WTC11 (cell line): ENCODE data around the gene ZP3. TPM values are rescaled to one million over a fixed set of nuclear protein-coding genes. Genes with fewer than 3 reads are reported as not detected.

Experiments
- ATF1 ChIP-seq: sonication (generic); formaldehyde crosslinking; IDR thresholded peaks from 2 replicates; pipeline ENCODE4 v1.8.1; 2023; ENCODE audit warnings: mild to moderate bottlenecking, moderate library complexity, missing genetic modification reagents
- ATF2 ChIP-seq: sonication (generic); formaldehyde crosslinking; IDR thresholded peaks from 2 replicates; pipeline ENCODE4 v1.8.1; 2022; ENCODE audit warnings: low read depth, missing genetic modification reagents, borderline replicate concordance
- E2F1 ChIP-seq: sonication (generic); formaldehyde crosslinking; IDR thresholded peaks from 2 replicates; pipeline ENCODE4 v1.8.0; 2022; ENCODE audit warnings: mild to moderate bottlenecking, missing genetic modification reagents
- E2F4 ChIP-seq: sonication (generic); formaldehyde crosslinking; IDR thresholded peaks from 2 replicates; pipeline ENCODE4 v1.8.1; 2022; ENCODE audit warnings: low read depth, mild to moderate bottlenecking, moderate library complexity, missing genetic modification reagents, borderline replicate concordance
- ERG ChIP-seq: fragments of 250-450 bp; sonication (Bioruptor Pico); IDR thresholded peaks from 2 replicates; pipeline ENCODE4 v1.8.0; 2021; ENCODE audit warnings: mild to moderate bottlenecking
- FOXK1 ChIP-seq: sonication (generic); formaldehyde crosslinking; IDR thresholded peaks from 2 replicates; pipeline ENCODE4 v1.8.0; 2022; ENCODE audit warnings: mild to moderate bottlenecking, moderate library complexity, missing genetic modification reagents
- FOXP1 ChIP-seq: sonication (generic); formaldehyde crosslinking; IDR thresholded peaks from 2 replicates; pipeline ENCODE4 v1.8.0; 2022; ENCODE audit warnings: missing genetic modification reagents, mild to moderate bottlenecking, moderate library complexity, borderline replicate concordance
- GRHL2 ChIP-seq: fragments of 250-450 bp; sonication (Bioruptor Pico); IDR thresholded peaks from 2 replicates; pipeline ENCODE4 v1.8.0; 2022; ENCODE audit warnings: mild to moderate bottlenecking, moderate library complexity; ENCODE audit not compliant: insufficient replicate concordance, severe bottlenecking
- GTF2I ChIP-seq: fragments of 250-450 bp; sonication (Bioruptor Pico); conservative IDR thresholded peaks from 2 replicates; pipeline ENCODE4 v1.4.0; 2021; ENCODE audit warnings: mild to moderate bottlenecking
- IRF2 ChIP-seq: sonication (generic); formaldehyde crosslinking; IDR thresholded peaks from 2 replicates; pipeline ENCODE4 v1.8.0; 2022; ENCODE audit warnings: low read depth, missing genetic modification reagents, borderline replicate concordance
- JAZF1 ChIP-seq: fragments of 250-450 bp; sonication (Bioruptor Pico); IDR thresholded peaks from 2 replicates; pipeline ENCODE4 v1.9.0; 2021; ENCODE audit warnings: moderate library complexity, mild to moderate bottlenecking, inconsistent platforms
- KAT7 ChIP-seq: sonication (generic); formaldehyde crosslinking; IDR thresholded peaks from 2 replicates; pipeline ENCODE4 v1.8.1; 2023; ENCODE audit warnings: missing genetic modification reagents, mild to moderate bottlenecking, borderline replicate concordance
- MXD4 ChIP-seq: fragments of 250-450 bp; sonication (Bioruptor Pico); IDR thresholded peaks from 2 replicates; pipeline ENCODE4 v1.8.0; 2021; ENCODE audit warnings: mild to moderate bottlenecking, moderate library complexity, borderline replicate concordance
- NR1H2 ChIP-seq: sonication (generic); formaldehyde crosslinking; IDR thresholded peaks from 2 replicates; pipeline ENCODE4 v1.9.0; 2021; ENCODE audit warnings: mild to moderate bottlenecking, moderate library complexity, missing genetic modification reagents
- NR2C2 ChIP-seq: sonication (generic); formaldehyde crosslinking; IDR thresholded peaks from 2 replicates; pipeline ENCODE4 v1.8.0; 2022; ENCODE audit warnings: mild to moderate bottlenecking, missing genetic modification reagents
- PRRX2 ChIP-seq: fragments of 250-450 bp; sonication (Bioruptor Pico); IDR thresholded peaks from 2 replicates; pipeline ENCODE4 v1.8.0; 2021; ENCODE audit warnings: mild to moderate bottlenecking
- RELA ChIP-seq: sonication (generic); formaldehyde crosslinking; IDR thresholded peaks from 2 replicates; pipeline ENCODE4 v1.8.1; 2022; ENCODE audit warnings: missing genetic modification reagents, mild to moderate bottlenecking, borderline replicate concordance
- TCF7 ChIP-seq: sonication (generic); formaldehyde crosslinking; IDR thresholded peaks from 2 replicates; pipeline ENCODE4 v1.8.0; 2022; ENCODE audit warnings: mild to moderate bottlenecking, low read depth, missing genetic modification reagents, moderate library complexity
- TEAD1 ChIP-seq: sonication (generic); formaldehyde crosslinking; IDR thresholded peaks from 2 replicates; pipeline ENCODE4 v1.8.0; 2022; ENCODE audit warnings: mild to moderate bottlenecking, missing genetic modification reagents
- ZBTB21 ChIP-seq: sonication (generic); formaldehyde crosslinking; IDR thresholded peaks from 2 replicates; pipeline ENCODE4 v1.8.1; 2023; ENCODE audit warnings: mild to moderate bottlenecking, missing genetic modification reagents, borderline replicate concordance
- ZNF138 ChIP-seq: sonication (generic); formaldehyde crosslinking; conservative IDR thresholded peaks from 2 replicates; pipeline ENCODE4 v1.8.1; 2022; ENCODE audit warnings: mild to moderate bottlenecking, moderate library complexity, missing genetic modification reagents
- ZNF263 ChIP-seq: sonication (generic); formaldehyde crosslinking; IDR thresholded peaks from 2 replicates; pipeline ENCODE4 v1.8.1; 2022; ENCODE audit warnings: low read depth, mild to moderate bottlenecking, moderate library complexity, missing genetic modification reagents
- ZNF423 ChIP-seq: fragments of 250-450 bp; sonication (Bioruptor Pico); IDR thresholded peaks from 2 replicates; pipeline ENCODE4 v2.1.2; 2022; ENCODE audit warnings: mild to moderate bottlenecking, moderate library complexity
- ZNF512 ChIP-seq: sonication (generic); formaldehyde crosslinking; IDR thresholded peaks from 2 replicates; pipeline ENCODE4 v1.8.1; 2022; ENCODE audit warnings: missing genetic modification reagents, borderline replicate concordance
- ZNF671 ChIP-seq: fragments of 250-450 bp; sonication (Bioruptor Pico); IDR thresholded peaks from 2 replicates; pipeline ENCODE4 v1.8.0; 2021; ENCODE audit warnings: mild to moderate bottlenecking
- total RNA-seq: library from RNA; stranded (reverse); gene quantifications from 3 replicates; pipeline ENCODE4 v1.2.3, GENCODE V29; 2021
- TF ChIP-seq, protein P1 (sequence below): sonication (generic); formaldehyde crosslinking; IDR thresholded peaks from 2 replicates; pipeline ENCODE4 v1.8.1; 2023; ENCODE audit warnings: mild to moderate bottlenecking, missing genetic modification reagents, moderate library complexity
- TF ChIP-seq, protein P2 (sequence below): sonication (generic); formaldehyde crosslinking; IDR thresholded peaks from 2 replicates; pipeline ENCODE4 v1.8.0; 2022; ENCODE audit warnings: mild to moderate bottlenecking, missing genetic modification reagents
- TF ChIP-seq, protein P3 (sequence below): sonication (generic); formaldehyde crosslinking; IDR thresholded peaks from 2 replicates; pipeline ENCODE4 v1.8.1; 2023; ENCODE audit warnings: mild to moderate bottlenecking, missing genetic modification reagents

Gene ZP3
- total RNA-seq, 1 experiment from 2014 or later = 1.8 TPM

DNA sequence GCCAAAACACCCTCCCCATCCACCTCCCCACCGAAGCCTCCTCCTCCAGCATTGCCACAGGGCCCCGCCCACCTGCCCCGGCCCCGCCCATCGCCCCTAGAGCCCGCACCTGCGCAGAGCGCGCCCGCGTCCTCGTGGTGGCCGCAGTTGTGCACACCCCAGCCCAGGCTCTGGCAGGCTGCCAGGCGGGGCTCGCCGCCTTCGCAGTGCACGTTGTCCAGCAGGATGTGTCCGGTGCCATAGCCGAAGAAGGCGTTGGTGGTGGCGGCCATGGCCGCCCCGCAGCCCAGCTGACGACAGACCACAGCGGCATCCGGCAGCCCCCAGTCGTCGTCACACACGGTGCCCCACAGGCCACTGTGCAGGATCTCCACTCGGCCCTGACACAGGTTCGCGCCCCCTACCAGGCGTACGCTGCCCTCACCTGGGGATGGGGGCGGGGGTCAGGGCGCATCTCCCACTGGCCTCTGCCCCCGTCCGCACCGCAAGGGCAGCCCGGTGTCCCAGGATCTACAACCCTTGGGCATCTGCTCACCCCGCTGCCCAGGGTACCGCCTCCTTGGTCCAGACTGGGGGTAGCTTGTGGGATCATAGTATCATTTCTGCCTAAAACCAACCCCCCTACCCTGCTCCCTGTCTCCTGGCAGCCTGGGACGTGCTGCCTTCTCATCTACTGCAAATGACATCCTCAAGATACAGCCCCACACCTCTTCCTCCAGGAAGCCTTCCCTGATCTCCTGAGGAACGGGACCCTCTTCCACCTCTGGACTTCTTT is 27.2 kb upstream of the ZP3 start (continued):
- TF ChIP-seq ZBTB21 (CRISPR knock-in tag) (no peak; the same call in 1 of the 2 replicates), TEAD1 (CRISPR knock-in tag) (peak; percentile 95), ZNF138 (CRISPR knock-in tag) (no peak), ZNF512 (CRISPR knock-in tag) (no peak), FOXP1 (CRISPR knock-in tag) (peak; percentile 88; the same call in 1 of the 2 replicates), ATF2 (CRISPR knock-in tag) (no peak), MXD4 (CRISPR knock-in tag) (no peak), ERG (CRISPR knock-in tag) (no peak), PRRX2 (no peak), JAZF1 (CRISPR knock-in tag) (no peak), ZNF263 (CRISPR knock-in tag) (peak; percentile 66; the same call in 1 of the 2 replicates), ATF1 (CRISPR knock-in tag) (0 out of 2 replicates have a peak, but pooled peaks have one; percentile 54), RELA (CRISPR knock-in tag) (peak; percentile 91; the same call in 1 of the 2 replicates), GRHL2 (no peak), ZNF423 (CRISPR knock-in tag) (no peak), NR2C2 (CRISPR knock-in tag) (peak; percentile 65; the same call in 1 of the 2 replicates), TCF7 (CRISPR knock-in tag) (no peak), NR1H2 (peak; percentile 76; the same call in 1 of the 2 replicates), GTF2I (CRISPR knock-in tag) (no peak), E2F1 (CRISPR knock-in tag) (peak; percentile 86; the same call in 1 of the 2 replicates), FOXK1 (CRISPR knock-in tag) (peak; percentile 79; the same call in 1 of the 2 replicates), ZNF671 (CRISPR knock-in tag) (no peak; the same call in 1 of the 2 replicates), KAT7 (CRISPR knock-in tag) (0 out of 2 replicates have a peak, but pooled peaks have one; percentile 80), E2F4 (CRISPR knock-in tag) (no peak), IRF2 (CRISPR knock-in tag) (no peak)
- TF ChIP-seq, protein P1, sequence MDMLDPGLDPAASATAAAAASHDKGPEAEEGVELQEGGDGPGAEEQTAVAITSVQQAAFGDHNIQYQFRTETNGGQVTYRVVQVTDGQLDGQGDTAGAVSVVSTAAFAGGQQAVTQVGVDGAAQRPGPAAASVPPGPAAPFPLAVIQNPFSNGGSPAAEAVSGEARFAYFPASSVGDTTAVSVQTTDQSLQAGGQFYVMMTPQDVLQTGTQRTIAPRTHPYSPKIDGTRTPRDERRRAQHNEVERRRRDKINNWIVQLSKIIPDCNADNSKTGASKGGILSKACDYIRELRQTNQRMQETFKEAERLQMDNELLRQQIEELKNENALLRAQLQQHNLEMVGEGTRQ (CRISPR knock-in tag) = no peak
- TF ChIP-seq, protein P2, sequence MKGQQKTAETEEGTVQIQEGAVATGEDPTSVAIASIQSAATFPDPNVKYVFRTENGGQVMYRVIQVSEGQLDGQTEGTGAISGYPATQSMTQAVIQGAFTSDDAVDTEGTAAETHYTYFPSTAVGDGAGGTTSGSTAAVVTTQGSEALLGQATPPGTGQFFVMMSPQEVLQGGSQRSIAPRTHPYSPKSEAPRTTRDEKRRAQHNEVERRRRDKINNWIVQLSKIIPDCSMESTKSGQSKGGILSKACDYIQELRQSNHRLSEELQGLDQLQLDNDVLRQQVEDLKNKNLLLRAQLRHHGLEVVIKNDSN (CRISPR knock-in tag) = peak; percentile 75
- TF ChIP-seq, protein P3, sequence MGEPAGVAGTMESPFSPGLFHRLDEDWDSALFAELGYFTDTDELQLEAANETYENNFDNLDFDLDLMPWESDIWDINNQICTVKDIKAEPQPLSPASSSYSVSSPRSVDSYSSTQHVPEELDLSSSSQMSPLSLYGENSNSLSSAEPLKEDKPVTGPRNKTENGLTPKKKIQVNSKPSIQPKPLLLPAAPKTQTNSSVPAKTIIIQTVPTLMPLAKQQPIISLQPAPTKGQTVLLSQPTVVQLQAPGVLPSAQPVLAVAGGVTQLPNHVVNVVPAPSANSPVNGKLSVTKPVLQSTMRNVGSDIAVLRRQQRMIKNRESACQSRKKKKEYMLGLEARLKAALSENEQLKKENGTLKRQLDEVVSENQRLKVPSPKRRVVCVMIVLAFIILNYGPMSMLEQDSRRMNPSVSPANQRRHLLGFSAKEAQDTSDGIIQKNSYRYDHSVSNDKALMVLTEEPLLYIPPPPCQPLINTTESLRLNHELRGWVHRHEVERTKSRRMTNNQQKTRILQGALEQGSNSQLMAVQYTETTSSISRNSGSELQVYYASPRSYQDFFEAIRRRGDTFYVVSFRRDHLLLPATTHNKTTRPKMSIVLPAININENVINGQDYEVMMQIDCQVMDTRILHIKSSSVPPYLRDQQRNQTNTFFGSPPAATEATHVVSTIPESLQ = no peak
